Activated gamma-delta T cell treated with anti-CD3 and anti-CD28 coated beads, Interleukin-2, amount 50 U/mL, for 16 hours (primary cell): Measurements from ENCODE around the gene MKRN2.

Experiments
- DNase-seq: peaks from one replicate; pipeline ENCODE4 v3.0.0-alpha.2; 2020; ENCODE audit warnings: low read depth

Gene MKRN2

GRCh38 chr3:12553921-12554391 lies 2.9 kb upstream of the MKRN2 start:
- DNase-seq = no peak

- no peak for DNase-seq
These were observed 585 bp upstream of the MKRN2 start for GRCh38 chr3:12556314-12556689.

- DNase-seq = no peak
These were observed 700 bp downstream of the MKRN2 start for GRCh38 chr3:12557473-12558100.

- DNase-seq = no peak
These were observed 1.8 kb downstream of the MKRN2 start for GRCh38 chr3:12558706-12559105.

GRCh38 chr3:12559520-12559919 lies 2.6 kb downstream of the MKRN2 start:
- DNase-seq = no peak

GRCh38 chr3:12560505-12561190 lies 3.8 kb downstream of the MKRN2 start:
- no peak for DNase-seq

GRCh38 chr3:12561397-12561796 lies 4.5 kb downstream of the MKRN2 start:
- DNase-seq = no peak

GRCh38 chr3:12562451-12562850 lies 5.6 kb downstream of the MKRN2 start:
- no peak for DNase-seq

- no peak for DNase-seq
These were observed 10.1 kb downstream of the MKRN2 start for GRCh38 chr3:12566976-12567375.

- no peak for DNase-seq
These were observed 11.9 kb downstream of the MKRN2 start for GRCh38 chr3:12568747-12569146.

GRCh38 chr3:12569836-12570235 lies 12.9 kb downstream of the MKRN2 start:
- DNase-seq = no peak

- no peak for DNase-seq
These were observed 15.1 kb downstream of the MKRN2 start for GRCh38 chr3:12571986-12572385.

- no peak for DNase-seq
These were observed 17.2 kb downstream of the MKRN2 start for GRCh38 chr3:12574131-12574530.

- DNase-seq = no peak
These were observed 17.8 kb downstream of the MKRN2 start for GRCh38 chr3:12574661-12575060.

- no peak for DNase-seq
These were observed 20.5 kb downstream of the MKRN2 start for GRCh38 chr3:12577379-12577778.

GRCh38 chr3:12578742-12579141 lies 21.9 kb downstream of the MKRN2 start:
- no peak for DNase-seq

GRCh38 chr3:12579456-12579855 lies 22.6 kb downstream of the MKRN2 start:
- no peak for DNase-seq

- DNase-seq = no peak
These were observed 23.0 kb downstream of the MKRN2 start for GRCh38 chr3:12579905-12580304.

- DNase-seq = no peak
These were observed 25.8 kb downstream of the MKRN2 start for GRCh38 chr3:12582730-12583129.

GRCh38 chr3:12583280-12583679 lies 26.4 kb downstream of the MKRN2 start:
- no peak for DNase-seq

GRCh38 chr3:12584083-12584482 lies 27.2 kb downstream of the MKRN2 start:
- DNase-seq = no peak

GRCh38 chr3:12585181-12585580 lies 28.3 kb downstream of the MKRN2 start:
- DNase-seq = no peak

GRCh38 chr3:12585970-12586369 lies 29.1 kb downstream of the MKRN2 start:
- DNase-seq = no peak

GRCh38 chr3:12586403-12586802 lies 29.5 kb downstream of the MKRN2 start:
- DNase-seq = no peak
